GM12878 (cell line): Measurements from ENCODE around the gene KCNH4.

ENCODE experiments used
- CHD2 ChIP-seq: IDR thresholded peaks from 2 replicates; pipeline ENCODE4 v1.6.1; 2011; ENCODE audit warnings: low read depth, low read length, improper control_type of control experiment, borderline replicate concordance
- ETV6 ChIP-seq, 2 experiments: fragments of 450-650 bp in 1 of 2; IDR thresholded peaks in 1 of 2; conservative IDR thresholded peaks in 1 of 2; 2 replicates each; pipeline ENCODE4 v1.6.1; 2014; ENCODE audit warnings: antibody characterized with exemption in 1 of 2, borderline replicate concordance in 1 of 2, low read depth in 1 of 2, mild to moderate bottlenecking in 1 of 2, moderate library complexity in 1 of 2
- NFYB ChIP-seq: IDR thresholded peaks from 2 replicates; pipeline ENCODE4 v1.6.1; 2011; ENCODE audit warnings: low read depth, mild to moderate bottlenecking, low read length, improper control_type of control experiment, moderate library complexity; ENCODE audit not compliant: insufficient read depth
- POLR2AphosphoS2 ChIP-seq: IDR thresholded peaks from 2 replicates; pipeline ENCODE4 v1.6.1; 2011; ENCODE audit warnings: low read depth, mild to moderate bottlenecking, low read length, improper control_type of control experiment, moderate library complexity
- RB1 ChIP-seq: fragments of 450-650 bp; formaldehyde crosslinking; IDR thresholded peaks from 2 replicates; pipeline ENCODE4 v1.6.1; 2017; ENCODE audit warnings: mild to moderate bottlenecking, borderline replicate concordance
- SMC3 ChIP-seq: IDR thresholded peaks from 2 replicates; pipeline ENCODE4 v1.6.1; 2011; ENCODE audit warnings: low read length, improper control_type of control experiment, borderline replicate concordance
- TF ChIP-seq, protein P1 (sequence below), 3 experiments: IDR thresholded peaks in 2 of 3; conservative IDR thresholded peaks in 1 of 3; 2 replicates each; pipeline ENCODE4 v1.5.1; 2011; ENCODE audit warnings: low read depth in 3 of 3, low read length in 3 of 3, mild to moderate bottlenecking in 3 of 3, control low read depth in 2 of 3, moderate library complexity in 2 of 3, inconsistent platforms in 1 of 3, mixed read lengths in 1 of 3; ENCODE audit not compliant: control insufficient read depth in 2 of 3, insufficient read depth in 1 of 3; ENCODE audit errors: extremely low read depth in 1 of 3
- TF ChIP-seq, protein P2 (sequence below): IDR thresholded peaks from 2 replicates; pipeline ENCODE4 v1.6.1; 2011; ENCODE audit warnings: mild to moderate bottlenecking, low read depth, low read length, moderate library complexity; ENCODE audit not compliant: insufficient replicate concordance

DNA sequence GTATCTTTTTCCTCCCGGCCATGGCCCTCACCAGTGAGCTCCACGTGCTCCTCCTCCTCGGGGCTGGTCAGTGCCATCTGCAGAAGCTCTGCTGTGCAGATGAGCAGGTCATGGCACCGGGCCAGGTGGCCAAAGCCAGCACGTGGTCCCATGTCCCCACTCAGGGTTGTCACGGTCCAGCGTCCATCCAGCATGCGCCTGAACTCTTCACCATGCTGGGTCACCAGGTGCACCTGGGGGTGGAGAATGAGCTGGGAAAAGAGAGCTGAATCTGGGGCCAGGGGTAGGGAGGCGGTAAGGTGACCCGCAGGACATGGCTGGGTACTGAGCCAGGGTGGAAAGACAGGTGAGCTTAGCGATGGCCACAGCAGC lies 69.7 kb downstream of the KCNH4 start:
- TF ChIP-seq NFYB = no peak
- no peak for TF ChIP-seq RB1
- no peak for TF ChIP-seq POLR2AphosphoS2
- no peak for TF ChIP-seq ETV6 (conservative IDR thresholded peaks at IDR 0.05 in 1 of 2, IDR thresholded peaks at IDR 0.05 in 1 of 2; ENCODE audit: borderline replicate concordance in 1 of 2, low read depth in 1 of 2)
- TF ChIP-seq, protein P1, sequence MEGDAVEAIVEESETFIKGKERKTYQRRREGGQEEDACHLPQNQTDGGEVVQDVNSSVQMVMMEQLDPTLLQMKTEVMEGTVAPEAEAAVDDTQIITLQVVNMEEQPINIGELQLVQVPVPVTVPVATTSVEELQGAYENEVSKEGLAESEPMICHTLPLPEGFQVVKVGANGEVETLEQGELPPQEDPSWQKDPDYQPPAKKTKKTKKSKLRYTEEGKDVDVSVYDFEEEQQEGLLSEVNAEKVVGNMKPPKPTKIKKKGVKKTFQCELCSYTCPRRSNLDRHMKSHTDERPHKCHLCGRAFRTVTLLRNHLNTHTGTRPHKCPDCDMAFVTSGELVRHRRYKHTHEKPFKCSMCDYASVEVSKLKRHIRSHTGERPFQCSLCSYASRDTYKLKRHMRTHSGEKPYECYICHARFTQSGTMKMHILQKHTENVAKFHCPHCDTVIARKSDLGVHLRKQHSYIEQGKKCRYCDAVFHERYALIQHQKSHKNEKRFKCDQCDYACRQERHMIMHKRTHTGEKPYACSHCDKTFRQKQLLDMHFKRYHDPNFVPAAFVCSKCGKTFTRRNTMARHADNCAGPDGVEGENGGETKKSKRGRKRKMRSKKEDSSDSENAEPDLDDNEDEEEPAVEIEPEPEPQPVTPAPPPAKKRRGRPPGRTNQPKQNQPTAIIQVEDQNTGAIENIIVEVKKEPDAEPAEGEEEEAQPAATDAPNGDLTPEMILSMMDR (IDR thresholded peaks at IDR 0.05 in 2 of 3, conservative IDR thresholded peaks at IDR 0.05 in 1 of 3; ENCODE audit: control insufficient read depth in 2 of 3, extremely low read depth in 1 of 3, insufficient read depth in 1 of 3, low read depth in 3 of 3, low read length in 3 of 3) = no peak
- TF ChIP-seq, protein P2, sequence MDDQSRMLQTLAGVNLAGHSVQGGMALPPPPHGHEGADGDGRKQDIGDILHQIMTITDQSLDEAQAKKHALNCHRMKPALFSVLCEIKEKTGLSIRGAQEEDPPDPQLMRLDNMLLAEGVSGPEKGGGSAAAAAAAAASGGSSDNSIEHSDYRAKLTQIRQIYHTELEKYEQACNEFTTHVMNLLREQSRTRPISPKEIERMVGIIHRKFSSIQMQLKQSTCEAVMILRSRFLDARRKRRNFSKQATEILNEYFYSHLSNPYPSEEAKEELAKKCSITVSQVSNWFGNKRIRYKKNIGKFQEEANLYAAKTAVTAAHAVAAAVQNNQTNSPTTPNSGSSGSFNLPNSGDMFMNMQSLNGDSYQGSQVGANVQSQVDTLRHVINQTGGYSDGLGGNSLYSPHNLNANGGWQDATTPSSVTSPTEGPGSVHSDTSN = no peak
- TF ChIP-seq CHD2 = no peak
- TF ChIP-seq SMC3 = no peak
